ENCODE data around the gene ITGB8.

ITGB8 gene

DNA sequence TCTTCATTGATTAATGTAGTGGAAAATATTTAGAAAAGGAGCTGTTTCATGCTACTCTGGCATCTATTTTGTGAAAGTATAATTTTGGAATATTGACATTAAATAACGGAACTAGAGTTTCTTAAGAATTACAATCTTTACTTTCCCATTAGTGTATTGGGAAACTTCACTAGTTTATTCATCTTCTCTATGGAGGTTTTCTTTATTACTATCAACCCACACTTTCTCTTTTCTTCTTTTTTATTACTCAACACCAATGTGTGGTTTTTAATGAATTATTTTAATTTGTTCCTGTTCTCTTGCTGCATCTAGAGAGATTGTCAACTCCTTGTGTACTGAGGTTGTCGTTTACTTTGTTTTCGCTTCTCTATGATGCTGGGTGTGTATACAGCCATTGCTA, 20.4 kb upstream of the ITGB8 start:
- no peak for DNase-seq

DNA sequence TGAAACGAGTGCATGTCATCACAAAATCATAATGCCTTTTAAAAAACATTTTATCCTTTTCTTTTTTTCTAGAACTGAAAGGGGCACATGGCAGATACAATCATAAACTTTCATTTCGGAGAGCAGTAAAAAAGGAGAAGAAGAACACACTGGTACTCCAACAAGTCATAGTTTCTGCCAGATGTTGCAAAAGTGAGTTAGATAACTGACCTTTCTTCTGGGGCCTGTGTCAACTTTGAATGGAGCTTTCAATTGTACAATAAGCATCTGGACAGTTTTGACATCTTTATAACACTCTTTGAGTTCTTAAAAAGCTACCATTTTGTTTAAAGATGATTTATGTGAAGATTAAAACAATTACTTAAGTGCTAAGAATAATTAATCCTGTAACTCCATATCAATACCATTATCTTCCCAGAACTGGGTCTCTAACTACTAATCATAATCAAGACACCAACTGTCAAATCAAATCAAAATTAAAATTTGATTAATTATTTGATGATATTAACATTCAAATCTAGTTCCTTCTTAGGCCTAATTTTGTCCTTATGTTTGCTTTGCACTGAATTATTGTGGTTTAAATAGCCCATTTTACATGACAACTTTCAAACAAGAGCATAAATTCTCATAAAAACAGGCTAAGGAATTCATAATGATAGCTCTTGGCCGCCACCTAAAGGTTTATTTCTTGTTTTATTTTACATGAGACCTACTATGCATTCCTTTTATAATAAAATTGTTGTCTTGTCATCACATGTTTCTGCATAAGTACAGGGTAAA, 19.5 kb upstream of the ITGB8 start:
- peak; percentile 47 for DNase-seq

- DNase-seq, result no peak
These were observed 19.0 kb upstream of the ITGB8 start for GRCh38 chr7:20311743-20312042.

DNA sequence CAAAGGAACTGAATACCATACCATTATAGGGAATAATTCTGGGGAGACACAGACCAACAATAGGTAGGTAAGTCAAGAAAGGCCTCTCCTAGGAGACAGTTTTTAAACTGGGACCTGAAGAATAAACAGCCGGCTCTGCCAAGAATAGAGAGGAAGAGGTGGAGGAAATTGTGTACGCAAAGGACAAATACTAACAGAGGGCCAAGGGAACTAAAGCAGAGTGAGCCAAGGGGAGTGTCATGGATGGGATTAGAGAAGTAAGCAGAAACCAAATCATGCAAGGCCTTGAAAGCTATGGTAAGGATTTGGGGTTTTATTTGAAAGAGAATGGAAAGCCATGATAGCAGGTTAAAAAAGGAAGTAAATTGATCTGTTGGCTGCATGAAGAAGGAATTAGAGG, 18.1 kb upstream of the ITGB8 start:
- DNase-seq, result no peak

GRCh38 chr7:20313626-20314025, 17.1 kb upstream of the ITGB8 start:
- no peak for DNase-seq

DNA sequence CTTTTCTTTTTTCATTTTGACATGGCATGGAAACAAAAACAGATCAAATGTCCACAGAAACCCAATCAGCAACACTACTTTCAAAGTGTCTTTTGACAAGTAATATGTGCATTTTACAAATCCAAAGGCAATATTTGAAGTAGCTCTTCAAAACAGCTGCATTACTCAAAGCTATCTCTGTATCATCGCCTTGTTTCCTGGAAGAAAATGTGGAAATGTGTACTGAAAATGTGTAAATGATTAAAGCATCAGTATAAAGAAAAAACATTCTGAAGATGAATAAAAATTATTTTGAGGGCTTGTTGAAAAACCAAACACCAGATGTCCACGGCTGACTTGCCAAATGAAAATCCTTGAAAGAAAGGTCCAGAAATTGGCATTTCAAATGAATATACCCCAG, 16.5 kb upstream of the ITGB8 start:
- DNase-seq, result no peak

DNA sequence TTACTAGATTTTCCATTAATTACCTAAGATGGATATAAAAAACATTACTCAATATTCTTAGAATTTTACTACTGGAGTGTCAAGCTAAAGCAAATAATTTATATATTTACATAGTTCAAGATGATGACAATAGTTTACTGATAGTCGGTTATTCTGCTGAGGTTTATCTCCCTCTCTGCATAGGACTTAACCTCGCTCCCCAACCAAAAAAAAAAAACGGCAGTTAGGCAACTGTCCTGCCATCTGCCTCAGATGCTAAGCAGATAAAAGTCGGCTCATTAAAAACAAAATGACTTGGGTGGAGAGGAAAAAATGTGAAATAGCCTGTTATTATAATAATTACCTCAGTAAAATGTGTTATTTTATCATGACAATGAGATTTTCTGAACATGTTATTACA, 14.0 kb upstream of the ITGB8 start:
- peak; percentile 83 for DNase-seq

- no peak for DNase-seq
These were observed 13.3 kb upstream of the ITGB8 start for GRCh38 chr7:20317413-20317812.

- DNase-seq, result no peak
These were observed 11.8 kb upstream of the ITGB8 start for GRCh38 chr7:20318933-20319332.

DNA sequence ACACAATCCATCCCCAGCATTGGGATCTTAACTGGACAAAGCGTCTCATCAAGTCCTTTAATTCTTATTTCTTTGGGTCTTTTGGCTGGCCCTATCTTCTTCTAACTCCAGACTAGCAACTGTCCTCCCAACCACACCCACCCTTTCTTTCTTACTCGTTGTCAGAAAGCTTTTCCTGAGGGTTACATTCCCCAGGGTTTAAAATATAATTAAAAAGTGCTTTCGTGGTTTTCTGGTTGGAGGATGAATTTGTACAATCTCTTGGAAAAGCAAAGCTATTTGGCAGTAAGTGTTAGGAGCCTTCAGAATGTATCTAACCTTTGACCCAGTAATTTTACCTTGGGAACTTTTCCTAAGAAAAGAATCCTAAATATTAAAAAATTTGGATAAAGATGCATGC, 10.4 kb upstream of the ITGB8 start:
- no peak for DNase-seq

DNA sequence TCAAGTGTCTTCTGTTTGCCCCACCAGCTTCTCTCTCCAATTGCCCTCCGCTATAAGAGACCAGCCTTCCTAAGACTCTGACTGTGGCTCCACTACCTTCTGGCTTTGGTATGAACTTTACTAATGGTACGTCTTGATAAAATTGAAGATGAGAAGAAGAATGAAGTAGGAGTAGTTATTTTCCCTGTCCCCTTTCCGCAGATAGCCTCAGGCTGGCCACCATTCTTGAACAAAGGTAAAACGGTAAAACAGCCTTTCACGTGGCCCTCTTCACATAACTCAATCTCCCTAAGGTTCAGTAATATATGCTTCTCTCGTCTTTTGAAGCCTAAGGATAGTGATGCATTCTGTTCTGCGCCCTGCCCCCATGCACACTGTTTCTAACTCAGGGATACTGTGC, 9.9 kb upstream of the ITGB8 start:
- DNase-seq, result no peak

GRCh38 chr7:20323595-20323994, 7.1 kb upstream of the ITGB8 start:
- no peak for DNase-seq

DNA sequence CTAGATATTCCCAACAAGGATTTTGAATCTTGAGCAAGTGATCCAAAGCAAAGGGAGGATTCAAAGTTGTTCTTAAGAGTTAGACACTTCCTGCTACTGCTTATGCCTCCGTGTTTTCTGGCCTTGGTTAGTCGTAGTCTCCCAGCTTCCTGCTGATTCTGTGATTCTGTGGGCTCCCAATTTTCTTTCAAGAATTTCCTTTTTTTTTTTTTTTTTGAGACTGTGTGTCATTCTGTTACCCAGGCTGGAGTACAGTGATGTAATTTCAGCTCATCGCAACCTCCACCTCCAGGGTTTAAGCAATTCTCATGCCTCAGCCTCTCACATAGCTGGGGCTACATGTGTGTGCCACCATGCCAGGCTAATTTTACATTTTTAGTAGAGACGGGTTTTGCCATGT, 4.4 kb upstream of the ITGB8 start:
- DNase-seq, result no peak

- no peak for DNase-seq
These were observed 3.6 kb upstream of the ITGB8 start for GRCh38 chr7:20327055-20327454.

GRCh38 chr7:20328027-20328426, 2.7 kb upstream of the ITGB8 start:
- no peak for DNase-seq

GRCh38 chr7:20328692-20329091, 2.0 kb upstream of the ITGB8 start:
- no peak for DNase-seq

DNA sequence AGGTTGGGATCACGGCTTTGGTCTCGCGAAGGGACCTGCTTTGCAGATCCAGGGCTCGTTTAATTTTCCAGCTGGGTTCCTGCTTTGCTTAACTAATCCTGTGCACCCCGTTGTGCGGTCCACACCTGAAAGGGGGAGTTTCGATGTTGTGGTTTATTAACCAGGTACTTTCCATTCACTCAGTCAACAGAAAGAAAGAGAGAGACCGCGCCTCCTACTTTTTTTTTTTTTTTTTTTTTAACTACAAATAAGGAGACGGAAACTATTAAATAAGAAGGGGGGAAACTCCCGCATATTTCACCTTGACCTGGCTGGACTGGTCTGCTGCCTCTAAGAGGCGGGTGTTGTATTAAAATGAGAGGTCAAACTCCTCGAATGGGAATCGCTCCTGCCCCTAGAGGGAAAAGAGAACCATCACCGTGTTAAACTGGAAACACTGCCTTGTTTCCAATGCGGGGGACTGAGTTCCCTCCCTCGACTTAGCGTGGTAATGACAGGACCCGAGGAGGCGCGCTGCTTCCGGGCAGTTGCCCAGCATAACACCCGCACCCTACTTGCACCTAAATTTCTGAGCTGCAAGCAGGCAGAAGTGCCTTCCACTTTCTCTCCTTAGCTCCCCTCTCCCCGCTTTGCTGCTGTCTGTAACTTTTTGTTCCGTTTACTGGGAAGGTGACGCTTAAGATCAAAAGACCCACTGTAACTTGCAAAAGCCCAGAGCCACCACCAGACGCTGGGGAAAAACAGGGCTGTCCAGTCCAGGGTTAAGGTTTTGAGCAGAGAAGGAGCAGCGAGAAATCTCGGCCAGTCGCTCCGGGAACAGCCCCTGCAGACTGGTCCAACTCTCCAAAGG, 1.1 kb upstream of the ITGB8 start:
- peak; percentile 85 for DNase-seq

DNA sequence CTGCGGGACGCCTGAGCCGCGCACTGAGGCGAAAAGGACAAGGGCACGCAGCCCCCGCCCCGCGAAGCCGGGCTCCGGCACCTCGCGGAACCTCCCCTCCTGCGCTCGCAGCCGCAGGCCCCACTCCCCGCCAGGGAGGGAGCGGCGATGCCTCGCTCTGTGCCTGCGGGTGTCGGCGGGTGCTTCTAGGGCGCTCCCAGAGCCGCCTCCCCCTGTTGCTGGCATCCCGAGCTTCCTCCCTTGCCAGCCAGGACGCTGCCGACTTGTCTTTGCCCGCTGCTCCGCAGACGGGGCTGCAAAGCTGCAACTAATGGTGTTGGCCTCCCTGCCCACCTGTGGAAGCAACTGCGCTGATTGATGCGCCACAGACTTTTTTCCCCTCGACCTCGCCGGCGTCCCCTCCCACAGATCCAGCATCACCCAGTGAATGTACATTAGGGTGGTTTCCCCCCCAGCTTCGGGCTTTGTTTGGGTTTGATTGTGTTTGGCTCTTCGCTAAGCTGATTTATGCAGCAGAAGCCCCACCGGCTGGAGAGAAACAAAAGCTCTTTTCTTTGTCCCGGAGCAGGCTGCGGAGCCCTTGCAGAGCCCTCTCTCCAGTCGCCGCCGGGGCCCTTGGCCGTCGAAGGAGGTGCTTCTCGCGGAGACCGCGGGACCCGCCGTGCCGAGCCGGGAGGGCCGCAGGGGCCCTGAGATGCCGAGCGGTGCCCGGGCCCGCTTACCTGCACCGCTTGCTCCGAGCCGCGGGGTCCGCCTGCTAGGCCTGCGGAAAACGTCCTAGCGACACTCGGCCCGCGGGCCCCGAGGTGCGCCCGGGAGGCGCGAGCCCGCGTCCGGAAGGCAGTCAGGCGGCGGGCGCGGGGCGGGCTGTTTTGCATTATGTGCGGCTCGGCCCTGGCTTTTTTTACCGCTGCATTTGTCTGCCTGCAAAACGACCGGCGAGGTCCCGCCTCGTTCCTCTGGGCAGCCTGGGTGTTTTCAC, 519 bp downstream of the ITGB8 start:
- DNase-seq, result peak; percentile 82

DNA sequence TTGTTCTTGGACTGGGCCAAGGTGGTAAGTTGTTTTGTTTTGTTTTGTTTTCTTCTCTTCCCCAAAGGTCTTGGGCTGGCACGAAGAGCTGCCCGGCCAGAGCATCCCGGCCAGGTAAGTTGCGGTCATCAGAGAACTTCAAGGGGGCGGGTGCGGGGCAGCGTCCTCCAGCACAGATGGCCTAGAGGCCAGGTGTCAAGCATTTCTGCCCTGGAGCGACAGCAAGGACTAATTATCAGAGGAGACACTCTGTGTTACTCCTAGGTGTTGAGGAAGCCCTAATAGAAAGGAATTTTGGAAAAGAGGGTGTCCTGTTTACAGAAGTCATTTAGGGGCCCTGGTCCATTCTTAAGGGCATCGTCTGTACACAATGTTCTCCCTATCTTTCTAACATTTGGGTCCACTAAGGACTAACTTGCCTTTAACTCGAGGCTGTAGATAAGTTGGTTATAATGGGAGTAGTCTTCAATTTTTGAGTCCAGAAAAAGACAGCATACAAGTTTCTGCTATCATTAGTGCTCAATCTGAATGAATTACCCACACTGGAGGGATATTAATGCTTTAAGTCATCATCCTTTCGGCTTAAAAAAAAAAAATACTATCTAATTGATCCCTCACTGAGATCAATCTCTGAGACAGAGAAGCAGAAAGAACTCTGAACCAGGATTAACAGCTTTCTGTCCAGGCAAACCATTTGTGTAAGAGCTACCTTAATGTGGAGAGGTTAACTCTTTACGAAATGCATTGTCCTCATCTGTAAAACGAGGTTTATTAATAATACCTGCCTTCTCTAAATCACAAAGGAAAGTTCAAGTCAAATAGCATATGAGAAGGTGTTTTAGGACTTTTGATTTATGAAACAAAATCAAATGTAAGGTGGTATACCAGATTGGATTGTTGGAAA, 1.5 kb downstream of the ITGB8 start:
- DNase-seq, result peak; percentile 58

GRCh38 chr7:20338285-20338684, 7.6 kb downstream of the ITGB8 start:
- no peak for DNase-seq

GRCh38 chr7:20340839-20341238, 10.1 kb downstream of the ITGB8 start:
- DNase-seq, result no peak

DNA sequence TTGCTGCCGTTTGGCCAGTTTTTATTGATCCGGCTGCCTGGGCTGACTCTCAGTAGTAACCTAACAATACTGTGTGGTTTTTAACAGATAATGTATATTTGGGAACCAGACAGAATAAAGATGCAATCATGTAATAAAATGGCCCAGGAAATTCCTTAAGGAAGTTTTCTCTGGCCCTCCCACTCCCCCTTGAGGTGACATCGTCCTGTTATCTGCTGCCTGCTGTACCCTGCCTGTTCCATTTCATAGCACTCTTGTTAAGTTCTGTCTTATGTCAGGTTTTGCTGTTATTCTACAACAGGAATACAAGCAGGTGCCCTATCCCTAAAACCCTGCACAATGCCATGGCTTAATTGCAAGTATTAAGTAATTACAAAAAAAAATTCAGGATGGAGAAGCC, 12.5 kb downstream of the ITGB8 start:
- DNase-seq, result peak; percentile 4

All from NCI-H82 (cell line).